GM19397 (cell line): Measurements from ENCODE around the gene B9D2.

Source experiments
- ATAC-seq: cut with Tn5 transposase; IDR thresholded peaks from one replicate; pipeline ENCODE4 v1.9.1; 2021; ENCODE audit warnings: mild to moderate bottlenecking, moderate library complexity; ENCODE audit not compliant: unreplicated experiment

The B9D2 gene

DNA sequence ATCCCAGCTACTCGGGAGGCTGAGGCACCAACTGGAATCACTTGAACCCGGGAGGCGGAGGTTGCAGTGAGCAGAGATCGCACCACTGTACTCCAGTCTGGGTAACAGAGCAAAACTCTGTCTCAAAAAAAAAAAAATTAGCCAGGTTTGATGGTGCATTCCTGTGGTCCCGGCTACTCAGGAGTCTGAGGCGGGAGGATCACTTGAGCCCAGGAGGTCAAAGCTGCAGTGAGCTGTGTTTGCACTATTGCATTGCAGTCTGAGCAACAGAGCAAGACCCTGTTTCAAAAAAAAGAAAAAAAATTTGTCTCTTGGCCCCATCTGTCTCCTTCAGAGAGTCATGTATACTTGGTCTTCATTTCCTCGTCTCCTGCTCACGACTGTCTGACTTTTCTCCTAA, 52.3 kb downstream of the B9D2 start:
- ATAC-seq = no peak

DNA sequence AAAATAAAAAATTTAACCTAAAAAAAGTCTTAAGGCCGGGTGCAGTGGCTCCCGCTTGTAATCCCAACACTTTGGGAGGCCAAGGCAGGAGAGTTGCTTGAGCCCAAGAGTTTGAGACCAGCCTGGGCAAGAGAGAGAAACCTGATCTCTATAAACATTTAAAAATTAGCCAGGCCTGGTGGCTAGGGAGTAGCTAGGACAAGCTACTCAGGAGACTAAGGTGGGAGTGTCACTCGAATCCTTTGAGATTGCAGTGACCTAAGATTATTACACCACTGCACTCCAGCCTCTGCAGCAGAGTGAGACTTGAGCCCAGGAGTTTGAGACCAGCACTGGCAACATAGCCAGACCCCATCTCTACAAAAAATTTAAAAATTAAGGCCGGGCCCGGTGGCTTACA, 52.9 kb downstream of the B9D2 start:
- no peak for ATAC-seq

DNA sequence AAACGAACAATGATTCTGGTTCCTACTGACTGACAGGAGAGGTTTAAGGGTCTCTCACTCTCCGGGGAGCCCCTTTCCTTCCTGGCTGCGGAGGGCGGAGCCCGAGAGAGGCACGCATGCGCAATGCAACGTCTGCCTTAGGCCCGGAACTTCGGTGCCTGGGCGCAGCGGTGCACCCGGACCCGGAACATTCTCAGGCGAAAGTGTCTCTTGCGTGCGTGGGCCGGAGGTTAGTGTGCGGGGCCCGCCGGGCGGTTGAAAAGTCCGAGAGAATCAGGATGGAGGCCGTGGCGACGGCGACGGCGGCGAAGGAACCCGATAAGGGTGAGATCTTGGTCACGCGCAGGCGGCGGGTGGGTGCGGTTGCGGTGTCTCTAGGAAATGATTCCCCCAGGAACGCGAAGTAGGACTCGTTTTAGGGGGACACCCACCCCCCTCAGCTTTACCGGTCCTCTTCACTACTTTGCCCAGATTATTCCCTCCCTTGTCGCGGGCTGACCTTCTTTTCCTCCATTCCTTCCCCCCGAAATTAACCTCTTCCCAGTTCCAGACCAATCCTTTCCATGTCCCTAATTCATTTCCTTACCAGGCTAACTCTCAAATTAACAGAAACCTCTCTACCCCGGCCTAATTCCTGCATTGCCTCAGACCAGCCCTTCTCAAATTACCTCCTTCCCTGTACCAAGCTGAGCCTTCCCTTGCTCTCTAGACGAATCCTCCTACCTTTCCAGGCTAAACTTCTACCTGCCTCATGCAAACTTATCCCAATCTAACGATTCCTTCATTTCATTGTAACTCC, 53.7 kb downstream of the B9D2 start, which contains the start of gene CCDC97:
TSS of gene CCDC97 (plus strand) at position 140 of the 799 bp plus-strand sequence. CDS start at position 279, 139 bp downstream.
- ATAC-seq = peak; percentile 74

DNA sequence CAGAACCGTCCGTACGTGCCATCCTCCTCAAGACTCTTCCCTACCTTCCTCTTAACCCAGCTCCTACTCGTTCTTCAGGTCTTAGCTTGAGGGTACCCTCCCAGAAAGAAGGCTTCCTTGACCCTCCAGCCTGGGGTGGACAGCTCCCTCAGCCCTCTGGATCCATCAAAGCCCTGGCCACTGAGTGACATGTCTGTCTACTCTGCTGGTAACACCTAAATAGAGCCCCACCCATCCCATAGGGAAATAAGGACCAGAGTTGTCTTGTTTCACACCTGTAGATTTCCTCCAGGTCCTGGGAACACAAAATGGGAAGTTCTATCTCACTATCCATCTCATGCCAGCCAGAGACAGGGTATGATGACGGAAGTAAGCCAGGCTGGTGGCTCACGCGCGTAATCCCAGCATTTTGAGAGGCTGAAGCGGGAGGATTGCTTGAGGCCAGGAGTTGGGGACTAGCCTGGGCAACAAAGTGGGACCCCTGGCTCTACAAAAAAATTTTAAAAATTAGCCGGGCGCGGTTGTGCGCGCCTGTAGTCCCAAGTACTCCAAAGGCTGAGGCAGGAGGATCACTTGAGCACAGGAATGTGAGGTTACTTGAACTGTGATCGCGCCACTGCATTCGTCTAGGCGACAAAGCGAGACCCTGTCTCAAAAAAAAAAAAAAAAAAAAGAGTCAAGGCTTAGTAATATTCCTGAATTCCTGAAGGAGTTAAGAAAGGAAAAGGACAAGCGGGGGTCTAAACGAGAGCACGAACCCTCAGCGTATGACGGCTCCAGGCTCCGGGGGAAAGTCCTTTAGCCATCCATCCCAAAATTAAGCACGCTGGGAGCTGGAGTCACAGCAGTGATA, 54.5 kb downstream of the B9D2 start:
- ATAC-seq = no peak

DNA sequence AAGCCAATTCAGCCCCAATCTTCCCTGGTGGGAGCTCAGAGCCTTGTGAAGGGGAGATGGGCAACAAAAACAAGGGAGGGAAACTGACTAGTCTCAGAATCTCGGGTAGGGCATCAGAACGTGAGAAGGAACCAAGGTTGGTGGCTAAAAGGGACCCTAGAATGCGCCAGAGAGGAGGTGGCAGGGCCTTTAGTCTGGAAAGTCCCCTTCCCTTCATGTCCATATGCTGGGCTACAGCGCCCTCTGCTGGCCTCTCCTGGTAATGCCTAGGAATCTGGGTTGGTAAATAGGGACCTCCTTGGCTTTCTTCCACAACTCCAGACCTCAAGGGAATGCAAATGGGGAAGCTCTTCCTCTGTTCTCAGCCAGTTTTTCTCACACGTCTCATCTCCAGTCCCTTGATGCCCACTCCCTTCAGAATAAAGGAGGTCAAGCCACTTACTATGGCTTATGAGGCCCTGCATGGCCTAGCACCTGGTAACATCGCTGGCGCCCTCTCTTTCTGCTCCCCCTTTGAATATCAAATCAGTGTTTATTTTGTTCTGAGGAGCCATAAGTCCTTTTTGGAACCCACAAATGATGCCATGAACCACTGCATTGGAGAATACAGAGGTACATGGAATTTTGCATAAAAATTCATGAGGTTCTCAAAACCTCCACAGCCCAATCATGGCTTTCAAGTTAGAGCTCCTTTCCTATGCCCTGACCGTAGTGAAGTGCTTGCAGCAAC, 55.3 kb downstream of the B9D2 start:
- no peak for ATAC-seq

DNA sequence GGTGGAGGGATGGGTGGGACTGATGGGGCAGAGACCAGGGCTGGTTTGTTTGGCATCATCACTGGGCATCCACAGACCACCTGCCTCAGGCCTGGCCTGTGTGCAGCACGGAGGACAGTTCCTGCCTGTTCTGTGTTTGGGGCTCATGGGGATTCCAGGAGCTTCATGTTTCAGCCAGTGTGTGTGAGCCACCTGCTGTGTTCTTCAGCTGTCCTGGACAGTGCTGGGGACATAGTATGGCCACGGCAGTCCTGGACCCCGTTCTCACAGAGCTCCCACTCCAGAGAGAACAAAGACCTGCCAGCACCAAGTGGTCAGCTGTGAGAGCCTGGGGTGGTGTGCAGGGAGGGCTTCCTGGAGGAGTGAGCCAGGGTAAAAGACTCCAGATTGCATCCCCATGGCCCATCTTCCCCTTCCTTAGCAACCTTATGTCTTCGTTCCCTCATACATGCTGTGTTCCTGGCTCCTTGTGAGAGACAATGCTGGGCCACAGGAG, 55.9 kb downstream of the B9D2 start:
- ATAC-seq = no peak

DNA sequence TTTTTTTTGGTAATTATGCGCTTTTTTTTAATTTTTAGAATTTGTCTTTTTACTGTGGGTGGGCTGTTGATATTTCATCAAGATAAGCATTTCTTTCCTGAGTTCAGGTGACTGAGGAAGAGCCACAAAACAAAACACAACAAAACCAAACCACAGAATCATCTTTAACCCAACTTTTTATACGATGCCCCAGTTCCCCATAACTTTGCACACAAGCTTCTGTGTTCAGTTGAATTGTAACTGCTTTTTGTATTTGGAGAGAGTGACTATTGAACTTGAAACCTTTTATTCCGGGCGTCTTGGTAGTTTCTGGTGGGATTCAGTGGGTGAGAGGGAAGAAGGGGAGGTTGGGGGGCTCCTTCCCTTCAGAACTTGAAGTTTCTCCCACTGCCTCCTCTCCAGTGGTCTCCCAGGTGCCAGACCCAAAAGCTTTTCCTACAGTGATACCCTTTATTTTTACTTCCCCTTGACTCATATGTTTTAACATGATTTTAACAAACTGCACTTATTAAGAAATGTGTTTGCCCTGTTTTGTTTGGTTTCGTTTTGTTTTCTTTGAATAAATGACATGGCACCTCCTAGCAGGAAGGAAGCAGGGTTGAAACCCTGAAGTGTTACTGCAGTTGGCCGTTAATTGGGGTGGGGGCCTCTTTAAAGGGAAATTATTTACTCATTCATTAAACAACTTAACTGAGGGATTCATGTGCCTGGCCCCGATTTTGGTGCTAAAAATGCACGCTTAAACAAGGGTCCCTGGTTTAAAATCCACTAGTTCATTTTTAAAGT, 56.7 kb downstream of the B9D2 start:
- no peak for ATAC-seq

DNA sequence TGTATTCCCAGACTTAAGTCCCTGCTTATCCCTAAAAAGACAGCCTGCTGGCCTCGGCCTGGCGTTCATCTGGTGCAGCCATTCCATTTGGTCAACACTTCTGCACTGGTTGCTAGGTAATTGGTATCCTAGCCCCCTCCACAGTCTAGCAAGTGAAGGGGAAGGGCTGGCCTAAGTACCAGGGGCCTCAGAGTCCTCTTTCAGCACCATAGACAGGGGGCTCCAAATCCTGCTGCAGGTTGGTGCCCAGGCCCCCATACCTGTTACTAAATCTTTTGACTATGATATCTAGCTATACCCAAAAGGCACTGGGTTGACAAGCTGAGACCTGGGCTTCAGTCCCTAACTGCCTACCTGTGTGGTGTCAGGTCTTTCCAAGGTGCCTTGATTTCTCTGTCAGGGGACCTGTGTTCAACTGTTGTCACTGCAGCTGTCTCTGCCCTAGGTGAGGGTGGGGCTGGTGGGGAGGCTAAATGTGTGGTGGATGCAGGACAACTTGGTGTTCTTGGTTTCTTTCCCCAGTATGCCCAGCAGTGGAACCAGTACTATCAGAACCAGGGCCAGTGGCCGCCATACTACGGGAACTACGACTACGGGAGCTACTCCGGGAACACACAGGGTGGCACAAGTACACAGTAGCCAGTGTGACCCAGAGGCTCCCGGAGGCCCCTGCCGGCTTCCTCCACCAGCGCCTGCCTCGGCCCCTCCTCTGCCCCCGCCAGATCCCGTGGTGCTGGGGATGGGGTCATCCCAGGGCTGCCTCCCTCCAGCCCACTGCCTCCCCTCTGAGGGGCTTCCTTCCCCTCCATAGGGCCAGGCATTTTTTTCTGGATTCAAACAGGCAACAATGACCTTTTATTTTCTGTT, 57.8 kb downstream of the B9D2 start:
- no peak for ATAC-seq

DNA sequence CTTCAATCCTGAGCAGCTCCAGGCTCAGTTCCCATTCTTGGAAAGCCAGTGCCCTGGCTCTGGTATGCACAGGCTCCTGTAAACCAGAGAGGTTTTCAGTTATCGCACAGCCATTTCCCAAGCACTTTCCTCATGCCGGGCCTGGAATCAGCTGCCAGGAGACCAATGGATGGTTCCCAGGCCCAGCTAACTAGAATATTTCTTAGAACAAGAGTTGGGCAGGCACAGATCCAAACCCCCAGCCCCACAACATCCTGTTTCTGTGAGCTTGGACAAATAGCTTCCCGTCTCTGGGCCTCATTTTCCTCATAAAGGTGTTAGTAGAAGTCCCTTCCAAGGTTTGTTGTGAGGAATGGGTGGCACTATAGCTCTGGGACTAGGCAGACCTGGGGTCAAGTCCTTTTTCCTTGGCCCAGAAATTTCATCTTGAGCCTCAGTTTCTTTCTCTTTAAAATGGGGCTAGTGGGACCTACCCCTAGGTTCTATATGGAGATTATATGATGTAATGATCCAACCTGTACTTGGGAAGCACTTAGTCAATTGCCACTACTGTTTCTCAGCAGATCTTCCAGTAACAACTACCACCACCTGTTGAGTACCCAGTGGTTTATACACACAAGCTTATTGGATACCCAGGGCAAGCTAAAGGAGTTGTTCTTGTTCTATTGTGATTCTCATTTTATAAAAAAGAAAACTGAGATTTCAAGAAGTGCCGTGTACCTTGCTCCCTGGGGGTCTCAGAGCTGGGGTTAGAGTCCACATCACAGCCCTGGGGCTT, 59.1 kb downstream of the B9D2 start:
- no peak for ATAC-seq
